Central memory CD8-positive, alpha-beta T cell (primary cell): Measurements from ENCODE around the gene CTNNBL1.
"Not testable (repeated sequence)": the region's sequence is repeated elsewhere in the genome, so short reads cannot be mapped to it uniquely, and the experiment has no call there.

ENCODE experiments used
- ATAC-seq: fragments of 150-1000 bp; cut with Tn5 transposase; replicated peaks from 2 replicates; pipeline ENCODE4 v1.10.0; 2022; ENCODE audit warnings: mild to moderate bottlenecking, moderate FRiP score, moderate number of reproducible peaks; ENCODE audit not compliant: poor library complexity, severe bottlenecking; ENCODE audit errors: extremely low read depth
- DNase-seq, 2 donors: peaks; one replicate each; pipeline ENCODE4 v3.0.0; 2021; ENCODE audit warnings: low spot score in 2 of 2
- H3K27ac Mint-ChIP-seq: one replicate; pipeline ENCODE4 v1.8.0; 2022; ENCODE audit warnings: low read depth, mild to moderate bottlenecking, moderate library complexity, mixed read lengths
- H3K27me3 Mint-ChIP-seq: one replicate; pipeline ENCODE4 v1.8.0; 2022; ENCODE audit warnings: mixed read lengths
- H3K36me3 Mint-ChIP-seq: one replicate; pipeline ENCODE4 v1.8.0; 2022; ENCODE audit warnings: mild to moderate bottlenecking, moderate library complexity, mixed read lengths; ENCODE audit not compliant: insufficient read depth
- H3K4me1 Mint-ChIP-seq: one replicate; pipeline ENCODE4 v1.8.0; 2022; ENCODE audit warnings: mixed read lengths
- H3K4me3 Mint-ChIP-seq: one replicate; pipeline ENCODE4 v1.8.0; 2022; ENCODE audit warnings: mild to moderate bottlenecking, moderate library complexity, mixed read lengths
- H3K9me3 Mint-ChIP-seq: one replicate; pipeline ENCODE4 v1.8.0; 2022; ENCODE audit warnings: mixed read lengths

The CTNNBL1 gene

DNA sequence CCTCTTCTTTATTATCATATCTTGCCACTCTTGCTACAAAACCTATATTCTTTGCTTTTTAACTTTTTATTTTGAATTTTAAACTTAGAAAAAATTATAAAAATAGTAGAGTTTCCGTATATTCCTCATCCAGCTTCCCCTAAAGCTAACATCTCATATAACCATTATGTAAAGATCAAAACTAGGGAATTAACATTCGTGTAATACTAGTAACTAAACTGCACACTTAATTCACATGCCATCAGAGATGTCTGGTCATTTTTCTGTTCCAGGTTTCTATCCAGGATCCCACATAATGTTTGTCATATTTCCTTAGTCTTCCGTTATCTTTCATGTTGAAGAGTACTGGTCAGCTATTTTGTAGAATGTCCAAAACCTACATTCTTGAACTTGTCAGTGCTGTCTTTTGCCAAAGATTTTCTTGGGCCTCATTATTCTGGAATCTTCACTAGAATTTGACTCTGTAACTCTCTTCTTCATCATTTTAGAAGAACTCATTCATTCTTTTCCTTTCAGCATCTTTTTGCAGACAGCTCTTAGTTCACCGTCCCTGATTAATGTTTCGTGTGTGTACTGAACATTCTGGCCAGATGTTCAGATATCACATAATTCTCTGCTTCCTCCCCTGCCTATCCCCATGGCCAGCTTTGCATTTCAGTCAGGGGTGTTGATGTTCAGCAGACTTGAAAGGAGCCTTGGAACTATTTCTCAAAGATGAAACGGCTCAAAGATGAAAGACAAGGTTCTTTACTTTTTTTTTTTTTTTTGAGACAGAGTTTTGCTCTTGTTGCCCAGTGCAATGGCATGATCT, 9.4 kb downstream of the CTNNBL1 start:
- Mint-ChIP-seq H3K4me1 (peaks cover 31% of the 10 kb centered on the region), H3K4me3 (no peak overlapping the region), H3K27me3 (no peaks in the 10 kb centered on the region), H3K27ac (no peak overlapping the region), H3K9me3 (no peaks in the 10 kb centered on the region), H3K36me3 (no peaks in the 10 kb centered on the region)
- ATAC-seq (no peak), DNase-seq (no peak)

- ATAC-seq = no peak
- H3K4me3 Mint-ChIP-seq = no peak overlapping the region
- no peaks in the 10 kb centered on the region for H3K36me3 Mint-ChIP-seq
- no peak for DNase-seq
- no peaks in the 10 kb centered on the region for H3K27me3 Mint-ChIP-seq
- peaks cover 28% of the 10 kb centered on the region for H3K4me1 Mint-ChIP-seq
- no peaks in the 10 kb centered on the region for H3K9me3 Mint-ChIP-seq
- H3K27ac Mint-ChIP-seq = no peak overlapping the region
Measured at GRCh38 chr20:37704955-37705354, 11.1 kb downstream of the CTNNBL1 start.

GRCh38 chr20:37706298-37706697, 12.5 kb downstream of the CTNNBL1 start:
- Mint-ChIP-seq H3K27ac (no peak overlapping the region), H3K9me3 (no peaks in the 10 kb centered on the region), H3K4me1 (peaks cover 35% of the 10 kb centered on the region), H3K36me3 (no peaks in the 10 kb centered on the region), H3K27me3 (no peaks in the 10 kb centered on the region), H3K4me3 (no peak overlapping the region)
- DNase-seq (no peak), ATAC-seq (no peak)

DNA sequence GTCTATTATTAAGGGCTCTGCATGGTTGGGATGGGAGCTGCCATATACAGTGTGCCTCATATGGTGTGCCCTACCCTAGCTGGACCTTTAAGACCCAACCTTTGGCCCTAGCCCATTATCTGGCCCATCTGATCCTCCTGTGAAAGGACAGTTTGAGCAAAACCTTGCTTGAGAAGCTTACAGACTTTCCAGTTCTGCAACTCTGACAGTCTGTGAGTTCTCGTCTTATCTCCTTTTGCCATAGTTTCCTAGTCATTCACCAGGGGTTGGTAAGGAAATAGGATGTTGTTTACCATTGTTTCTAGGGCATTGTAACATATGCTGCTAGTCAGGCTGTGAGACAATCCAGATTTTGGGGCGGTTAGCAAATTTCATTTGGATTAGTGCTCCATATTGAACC, 17.2 kb downstream of the CTNNBL1 start:
- no peaks in the 10 kb centered on the region for H3K36me3 Mint-ChIP-seq
- no peaks in the 10 kb centered on the region for H3K27me3 Mint-ChIP-seq
- ATAC-seq (no peak), DNase-seq (no peak)
- peaks cover 53% of the 10 kb centered on the region for H3K4me1 Mint-ChIP-seq
- no peak overlapping the region for H3K27ac Mint-ChIP-seq
- H3K9me3 Mint-ChIP-seq = no peaks in the 10 kb centered on the region
- H3K4me3 Mint-ChIP-seq = no peak overlapping the region

GRCh38 chr20:37711994-37712964, 18.4 kb downstream of the CTNNBL1 start:
- ATAC-seq = no peak

GRCh38 chr20:37713396-37713795, 19.6 kb downstream of the CTNNBL1 start:
- Mint-ChIP-seq H3K4me1 (peaks cover 50% of the 10 kb centered on the region), H3K36me3 (no peaks in the 10 kb centered on the region), H3K27me3 (no peaks in the 10 kb centered on the region), H3K4me3 (no peak overlapping the region), H3K9me3 (no peaks in the 10 kb centered on the region), H3K27ac (no peak overlapping the region)
- no peak for ATAC-seq
- DNase-seq = no peak

More at GRCh38 chr20:37711994-37712964, 18.4 kb downstream of the CTNNBL1 start:
- H3K4me1 Mint-ChIP-seq = peaks cover 56% of the 10 kb centered on the region
- H3K9me3 Mint-ChIP-seq = no peaks in the 10 kb centered on the region
- no peak overlapping the region for H3K27ac Mint-ChIP-seq
- no peaks in the 10 kb centered on the region for H3K36me3 Mint-ChIP-seq
- no peak overlapping the region for H3K4me3 Mint-ChIP-seq
- DNase-seq = no peak
- no peaks in the 10 kb centered on the region for H3K27me3 Mint-ChIP-seq

DNA sequence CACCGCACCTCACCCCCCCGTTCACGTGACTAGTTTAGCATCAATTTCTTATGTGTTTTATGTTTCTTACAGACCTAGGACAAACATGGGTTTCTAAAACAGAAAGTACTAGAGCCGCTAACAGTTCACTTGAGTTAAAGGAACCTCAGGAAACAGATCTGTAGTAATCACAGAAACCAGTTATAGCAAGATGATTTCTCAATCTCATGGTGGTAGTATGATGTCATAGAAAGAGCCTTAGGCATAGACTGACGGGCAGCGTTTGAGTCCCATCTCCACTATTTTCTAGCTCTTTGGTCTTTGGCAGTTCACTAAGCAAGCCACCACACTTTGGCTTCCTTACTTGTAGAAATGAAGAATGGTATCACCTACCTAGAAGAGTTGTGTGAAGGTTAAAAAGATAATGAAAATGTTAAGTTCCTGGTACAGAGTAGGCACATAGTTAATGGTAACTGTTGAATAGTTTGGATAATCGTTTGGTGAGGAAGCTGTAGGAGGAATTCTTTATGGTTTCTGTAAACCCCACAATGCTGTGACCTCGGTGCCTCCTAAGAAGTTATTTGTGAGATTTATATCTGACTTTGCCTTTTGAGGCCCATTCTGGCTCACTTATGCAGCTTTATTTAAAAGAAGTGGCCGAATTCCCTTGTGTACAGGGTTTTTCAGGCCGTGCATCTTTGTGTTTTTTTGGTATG, 21.3 kb downstream of the CTNNBL1 start:
- Mint-ChIP-seq H3K4me3 (no peak overlapping the region), H3K27me3 (no peaks in the 10 kb centered on the region), H3K4me1 (peaks cover 40% of the 10 kb centered on the region), H3K27ac (no peak overlapping the region), H3K36me3 (no peaks in the 10 kb centered on the region), H3K9me3 (no peaks in the 10 kb centered on the region)
- ATAC-seq (no peak), DNase-seq (no peak)

DNA sequence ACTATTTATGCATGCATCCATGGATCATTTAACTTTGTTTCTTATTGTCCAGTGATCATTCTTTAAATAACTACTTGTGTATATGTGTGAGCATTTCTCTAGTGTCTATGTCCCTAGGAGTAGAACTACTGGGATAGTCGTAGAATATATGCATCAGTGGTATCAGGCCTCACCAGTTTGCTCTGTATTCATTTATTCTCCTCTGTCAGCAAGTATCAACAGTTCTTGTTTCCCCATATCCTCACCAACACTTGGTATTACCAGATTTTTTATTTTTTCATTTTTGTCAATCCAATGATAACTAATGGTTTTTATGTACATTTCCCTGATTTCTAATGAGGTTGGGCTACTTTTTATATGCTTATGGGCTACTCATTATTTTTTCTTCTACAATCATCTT, 27.9 kb downstream of the CTNNBL1 start:
- ATAC-seq = no peak
- no peak overlapping the region for H3K27ac Mint-ChIP-seq

DNA sequence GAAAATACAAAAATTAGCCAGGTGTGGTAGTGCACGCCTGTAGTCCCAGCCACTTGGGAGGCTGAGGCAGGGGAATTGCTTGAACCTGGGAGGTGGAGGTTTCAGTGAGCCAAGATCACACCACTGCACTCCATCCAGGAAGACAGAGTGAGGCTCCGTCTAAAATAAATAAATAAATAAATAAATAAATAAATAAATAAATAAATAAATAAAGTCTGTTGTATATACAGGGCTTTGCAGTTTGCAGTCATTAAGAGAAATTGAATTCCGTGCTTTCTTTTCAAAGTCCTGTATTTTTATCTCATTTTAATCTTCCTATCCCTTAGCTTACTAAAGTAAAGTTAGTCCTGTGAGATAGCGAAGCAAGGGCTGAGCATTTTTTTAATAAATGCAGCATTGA, 28.5 kb downstream of the CTNNBL1 start:
- H3K27me3 Mint-ChIP-seq, H3K36me3 Mint-ChIP-seq, DNase-seq, H3K4me3 Mint-ChIP-seq, H3K9me3 Mint-ChIP-seq, ATAC-seq, H3K27ac Mint-ChIP-seq: not testable (repeated sequence)
- H3K4me1 Mint-ChIP-seq = peaks cover 21% of the 10 kb centered on the region

More for the DNA sequence above, 27.9 kb downstream of the CTNNBL1 start:
- DNase-seq = no peak
- no peak overlapping the region for H3K4me3 Mint-ChIP-seq
- no peaks in the 10 kb centered on the region for H3K36me3 Mint-ChIP-seq
- peaks cover 15% of the 10 kb centered on the region for H3K4me1 Mint-ChIP-seq
- H3K27me3 Mint-ChIP-seq = no peaks in the 10 kb centered on the region
- peaks cover 7% of the 10 kb centered on the region for H3K9me3 Mint-ChIP-seq

DNA sequence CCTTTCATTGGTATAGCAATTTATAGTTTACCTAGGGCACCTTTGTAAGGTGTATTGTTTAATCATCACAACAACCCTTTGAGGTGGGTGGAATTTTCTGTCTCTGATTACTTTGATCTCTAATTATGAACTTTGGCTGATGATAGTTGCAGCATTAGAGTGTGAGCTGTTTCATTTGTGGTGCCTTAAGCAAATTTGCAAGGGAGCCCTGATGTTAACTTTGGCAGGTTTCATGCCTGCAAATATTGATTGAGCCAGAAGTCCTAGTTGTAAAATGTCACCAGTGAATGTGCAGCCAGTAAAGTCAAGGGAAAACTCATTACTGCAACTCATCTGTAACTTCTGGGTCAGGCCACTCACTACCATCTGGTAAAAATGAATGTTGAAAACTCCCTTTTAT, 29.8 kb downstream of the CTNNBL1 start:
- Mint-ChIP-seq H3K27me3 (no peaks in the 10 kb centered on the region), H3K4me3 (no peak overlapping the region), H3K36me3 (no peaks in the 10 kb centered on the region), H3K4me1 (peaks cover 31% of the 10 kb centered on the region), H3K9me3 (peaks cover 7% of the 10 kb centered on the region), H3K27ac (no peak overlapping the region)
- ATAC-seq = no peak
- DNase-seq = no peak

DNA sequence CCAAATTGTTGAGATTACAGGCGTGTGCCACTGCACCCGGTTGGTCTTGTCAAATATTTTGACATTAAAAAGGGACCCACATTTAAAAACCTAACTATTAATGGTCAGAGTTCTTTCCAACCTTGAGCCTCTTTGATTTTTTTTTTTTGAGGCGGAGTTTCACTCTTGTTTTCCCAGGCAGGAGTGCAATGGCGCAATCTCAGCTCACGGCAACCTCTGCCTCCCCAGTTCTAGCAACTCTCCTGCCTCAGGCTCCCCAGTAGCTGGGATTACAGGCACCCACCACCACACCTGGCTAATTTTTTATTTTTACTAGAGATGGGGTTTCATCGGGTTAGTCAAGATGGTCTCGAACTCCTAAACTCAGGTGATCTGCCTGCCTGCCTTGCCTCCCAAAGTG, 31.3 kb downstream of the CTNNBL1 start:
- H3K36me3 Mint-ChIP-seq = peaks cover under 1% of the 10 kb centered on the region
- H3K27me3 Mint-ChIP-seq = no peaks in the 10 kb centered on the region
- H3K4me1 Mint-ChIP-seq = peaks cover 40% of the 10 kb centered on the region
- H3K27ac Mint-ChIP-seq = no peak overlapping the region
- H3K4me3 Mint-ChIP-seq = no peak overlapping the region
- DNase-seq (no peak), ATAC-seq (no peak)
- peaks cover 7% of the 10 kb centered on the region for H3K9me3 Mint-ChIP-seq

DNA sequence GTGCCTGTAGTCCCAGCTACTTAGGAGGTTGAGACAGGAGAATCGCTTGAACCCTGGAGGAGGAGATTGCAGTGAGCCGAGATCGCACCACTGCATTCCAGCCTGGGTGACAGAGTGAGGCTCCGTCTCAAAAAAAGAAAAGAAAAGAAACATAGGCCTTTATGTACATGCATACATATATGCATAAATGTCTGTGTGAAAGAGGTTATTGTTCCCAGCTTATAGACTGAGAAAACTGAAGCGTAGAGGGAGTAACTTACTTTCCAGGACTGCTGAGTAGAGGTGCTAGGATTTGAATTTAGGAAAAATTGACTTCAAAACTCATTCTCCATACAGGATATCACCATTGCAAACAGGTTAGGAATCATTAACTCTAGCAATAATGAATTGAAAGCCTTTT, 32.0 kb downstream of the CTNNBL1 start:
- Mint-ChIP-seq H3K4me1 (peaks cover 44% of the 10 kb centered on the region), H3K4me3 (no peak overlapping the region), H3K9me3 (peaks cover 7% of the 10 kb centered on the region), H3K27me3 (no peaks in the 10 kb centered on the region), H3K27ac (no peak overlapping the region), H3K36me3 (peaks cover 2% of the 10 kb centered on the region)
- DNase-seq (no peak), ATAC-seq (no peak)
